T-helper 2 cell treated with Interferon-gamma antibody and Interleukin-4, amounts not matched to agents 100 ng/mL and 5 ng/mL, for 36 hours (primary cell): Measurements from ENCODE around the gene DLGAP3. TPM values are rescaled to one million over a fixed set of nuclear protein-coding genes. Genes with fewer than 3 reads are reported as not detected.

Experiments
- intact Hi-C: fragments of 100-400 bp; cut with micrococcal nuclease; formaldehyde crosslinking; loops from one replicate; pipeline ENCODE4 v1.15.1; 2023
- total RNA-seq: library from RNA; stranded (reverse); gene quantifications from 2 replicates; pipeline ENCODE4 v1.2.3, GENCODE V29; 2022

DLGAP3 gene
- total RNA-seq, 1 donor from 2014 or later = 0.36 TPM

DNA sequence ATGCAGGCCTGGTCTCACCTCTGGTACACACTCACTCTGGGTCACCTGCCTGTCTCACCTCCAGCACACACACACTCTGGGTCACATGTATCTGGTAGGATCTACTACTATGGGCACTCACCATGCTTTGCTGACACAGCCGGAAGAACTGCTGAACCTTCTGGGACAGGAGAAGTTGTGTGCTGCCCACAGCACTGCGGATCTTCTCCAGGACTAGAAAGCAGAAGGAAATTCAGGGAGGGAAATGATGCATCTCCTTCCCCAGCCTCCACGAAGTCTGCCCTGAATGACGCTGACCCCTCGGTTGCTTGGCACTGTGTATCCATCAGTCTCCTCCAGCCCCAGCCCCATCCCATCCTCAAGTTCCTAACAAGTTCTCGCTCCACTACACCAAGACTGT is 62.0 kb downstream of the DLGAP3 start:
- intact Hi-C loops = no loop called here

DNA sequence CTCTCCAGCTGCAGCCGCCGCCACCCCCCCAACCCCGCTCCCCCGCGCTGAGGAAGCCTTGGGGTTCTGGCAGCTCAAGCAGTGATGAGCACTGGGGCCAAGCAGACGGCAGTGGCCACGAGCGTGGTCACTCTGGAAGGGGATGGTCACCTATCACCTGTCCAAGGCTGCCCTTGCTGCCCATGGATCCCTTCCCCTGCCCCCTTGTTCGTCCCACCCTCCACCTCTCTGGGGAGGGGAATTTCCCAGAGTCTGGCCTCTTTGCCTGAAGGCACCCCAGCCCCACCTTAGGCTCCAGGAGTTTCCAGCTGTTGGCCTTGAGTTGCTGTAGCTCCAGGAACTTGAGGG is 62.7 kb downstream of the DLGAP3 start:
- intact Hi-C loops = loop anchor here (1.0 kb wide), 1 partner anchor 14 kb away; no protein-coding TSS in a partner anchor

DNA sequence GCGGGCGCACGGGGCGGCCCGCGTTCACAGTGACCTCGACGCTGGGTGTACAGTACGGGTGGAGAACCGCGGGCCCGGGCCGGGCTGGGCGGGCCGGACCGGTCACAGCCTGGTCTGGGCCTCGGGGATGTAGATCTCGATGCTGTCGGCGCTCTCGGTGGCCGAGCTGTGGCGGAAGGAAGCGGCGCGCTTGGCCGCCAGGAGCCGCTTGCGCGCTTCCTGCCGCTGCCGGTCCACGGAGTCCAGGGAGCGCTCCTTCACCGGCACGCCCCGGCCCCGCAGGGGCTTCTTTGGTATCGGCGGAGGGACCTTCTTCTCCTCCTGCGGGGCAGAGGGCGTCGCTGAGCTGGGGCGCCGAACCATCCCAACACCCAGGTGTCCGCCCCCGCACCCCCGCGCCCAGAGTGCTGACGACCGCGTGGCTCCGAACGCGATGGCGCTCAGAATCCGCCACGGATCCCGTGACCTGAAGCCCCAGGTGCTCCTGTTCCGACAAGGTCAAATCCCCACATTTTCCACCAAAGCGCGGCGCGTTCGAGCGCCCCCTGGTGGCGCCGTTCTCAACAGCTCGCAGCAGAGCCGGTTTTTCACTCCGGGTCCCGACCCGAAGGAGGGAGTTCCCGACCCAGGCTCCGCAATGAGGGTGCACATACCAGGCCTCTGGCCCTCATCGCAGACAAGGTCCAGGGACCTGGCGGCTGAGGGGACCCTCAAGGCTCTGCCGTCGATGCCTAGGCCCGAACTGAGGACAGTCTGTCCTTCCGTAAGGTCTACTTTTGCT is 63.3 kb downstream of the DLGAP3 start:
- intact Hi-C loops = loop anchor here (1.0 kb wide), 1 partner anchor 14 kb away; no protein-coding TSS in a partner anchor

DNA sequence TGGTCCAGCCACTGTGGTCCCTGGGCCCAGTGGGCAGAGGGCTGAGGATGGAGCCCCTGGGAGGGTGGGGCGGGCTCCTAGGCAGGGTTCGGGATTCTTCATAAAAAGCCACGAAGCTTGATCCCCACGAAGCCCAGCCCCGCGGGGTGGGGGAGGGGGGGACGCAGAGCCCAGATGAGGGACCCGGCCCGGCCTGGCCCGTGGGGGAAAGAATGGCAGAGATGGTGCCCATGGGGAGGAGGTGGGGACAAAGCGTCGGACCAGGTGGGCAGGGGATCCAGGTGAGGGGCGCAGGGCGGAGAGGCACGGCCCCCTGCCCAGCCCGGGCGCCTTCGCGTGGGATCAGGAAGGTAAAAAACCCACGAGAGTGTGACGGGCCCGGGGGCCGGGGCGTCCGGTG is 63.9 kb downstream of the DLGAP3 start:
- intact Hi-C loops = no loop called here

DNA sequence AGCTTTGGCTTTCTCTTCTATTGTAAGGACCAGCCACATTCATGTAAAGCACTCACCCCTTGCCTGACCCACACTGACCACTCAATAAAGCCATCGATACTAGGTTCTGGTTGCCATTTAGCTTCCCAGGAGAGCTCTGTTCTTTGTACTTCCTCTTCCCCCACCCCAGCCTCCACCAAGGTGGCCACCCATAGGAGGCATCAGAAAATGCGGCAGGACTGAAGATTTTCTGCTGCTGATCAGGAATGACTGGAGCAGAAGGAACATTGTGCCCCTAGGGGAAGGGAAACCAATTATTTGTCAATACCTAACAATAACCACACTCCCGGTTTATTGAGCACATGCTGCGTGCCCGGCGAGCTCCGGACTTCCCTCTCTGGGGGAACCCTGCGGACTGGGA is 64.7 kb downstream of the DLGAP3 start:
- intact Hi-C loops = no loop called here

DNA sequence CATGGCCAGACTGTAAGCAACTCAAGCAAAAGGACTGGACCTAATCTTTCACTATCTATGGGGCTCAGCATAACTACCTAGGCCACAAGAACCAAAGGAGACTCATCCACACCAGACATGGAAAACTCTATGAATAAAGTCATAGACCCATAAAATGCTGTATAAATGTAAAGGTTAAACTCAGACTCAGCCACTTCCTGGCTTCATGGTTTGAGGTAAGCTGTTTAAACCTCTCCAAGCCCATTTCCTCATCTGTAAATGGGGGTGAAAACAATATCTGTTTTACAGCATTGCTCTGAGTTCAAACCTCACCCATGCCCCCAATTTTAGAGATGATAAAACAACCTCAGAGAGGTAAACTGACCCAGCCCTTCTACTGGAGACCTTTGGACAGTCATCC is 65.9 kb downstream of the DLGAP3 start:
- intact Hi-C loops = no loop called here

DNA sequence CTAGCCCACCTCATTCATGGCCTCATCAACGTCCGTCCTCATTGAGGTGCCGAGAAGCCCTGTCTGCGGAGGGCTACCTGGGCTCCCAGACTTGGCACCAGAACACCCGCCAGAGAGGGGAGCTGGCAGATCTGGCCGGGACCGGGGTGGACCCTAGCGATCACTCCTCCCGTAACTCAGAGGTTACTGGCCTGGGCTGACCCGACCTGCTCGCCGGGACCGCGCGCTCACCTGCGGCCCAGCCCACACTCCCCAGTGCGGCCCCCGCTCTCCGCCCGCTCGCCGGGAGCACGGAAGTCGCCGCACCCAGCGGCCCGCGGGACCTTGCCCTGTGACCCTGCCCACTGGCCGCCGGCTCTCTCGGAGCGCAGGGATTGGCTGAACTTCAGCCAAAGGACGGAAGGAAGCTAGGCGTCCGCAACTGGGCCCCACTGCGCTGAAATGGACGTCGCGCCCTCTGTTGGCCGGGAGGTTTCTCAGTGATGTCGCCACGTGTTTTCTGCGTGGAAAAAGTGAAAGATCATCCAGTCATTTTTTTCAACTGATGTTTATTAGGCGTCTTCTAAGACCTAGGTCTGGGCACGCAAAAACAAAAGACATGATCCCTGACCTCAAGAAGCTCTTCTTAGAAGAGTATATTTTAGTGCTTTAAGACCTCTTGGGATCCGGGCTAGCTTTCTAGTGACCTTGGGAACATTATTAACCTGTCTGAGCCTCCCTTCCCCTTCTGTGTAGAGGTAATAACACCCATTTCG is 69.8 kb downstream of the DLGAP3 start, which contains the start of gene SMIM12:
SMIM12 (minus strand) TSS at position 304 of the 755 bp plus-strand sequence. CDS start 3,772 bp downstream, outside the sequence.
- intact Hi-C loops = loop anchor here (1.0 to 10.0 kb wide), 4 partner anchors 125 to 333 kb away; partner anchors contain the start of genes SFPQ, TMEM35B, ZMYM1 and ZMYM6

DNA sequence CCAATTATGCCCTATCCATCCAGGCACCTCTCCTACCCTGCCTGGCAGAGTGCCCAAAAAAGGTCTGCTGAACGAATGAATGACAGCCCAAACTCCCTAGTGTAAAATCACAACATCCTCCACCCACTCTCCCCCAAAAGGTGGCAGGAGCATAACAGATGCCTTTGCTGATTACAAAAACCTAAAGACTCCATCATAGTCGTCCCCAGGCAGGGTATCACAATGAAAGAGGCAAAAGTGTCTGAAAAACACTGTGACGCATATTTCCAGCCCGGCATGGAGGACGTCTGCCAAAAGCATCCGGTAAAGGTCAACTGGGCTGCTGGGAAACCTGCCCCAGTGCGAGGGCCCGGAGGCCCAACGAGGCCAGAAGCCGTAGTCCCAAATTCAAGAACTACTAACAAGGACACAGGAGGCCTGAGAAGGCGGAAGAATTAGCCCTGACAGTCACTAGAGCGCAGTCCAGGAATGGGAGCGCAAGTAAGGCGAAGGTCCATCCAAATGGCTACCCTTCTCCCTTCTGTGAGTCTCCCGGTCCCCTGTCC is 70.5 kb downstream of the DLGAP3 start:
- intact Hi-C loops = loop anchor here (1.0 to 10.0 kb wide), 4 partner anchors 126 to 333 kb away; partner anchors contain the start of genes SFPQ, TMEM35B, ZMYM1 and ZMYM6

DNA sequence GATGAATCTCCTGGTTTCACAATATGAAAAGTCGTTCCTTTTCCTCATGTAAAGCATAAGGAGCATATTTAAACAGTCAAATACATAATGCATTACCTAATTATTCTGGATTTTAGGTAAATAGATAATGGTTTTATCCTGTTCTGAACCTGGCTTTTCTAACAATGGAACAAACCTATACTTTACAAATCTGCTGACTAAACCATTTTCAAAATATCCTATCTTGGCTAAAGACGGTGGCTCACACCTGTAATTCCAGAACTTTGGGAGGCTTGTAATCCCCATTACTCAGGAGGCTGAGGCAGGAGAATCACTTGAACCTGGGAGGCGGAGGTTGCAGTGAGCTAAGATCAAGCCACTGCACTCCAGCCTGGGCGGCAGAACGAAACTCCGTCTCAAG is 72.8 kb downstream of the DLGAP3 start:
- intact Hi-C loops = loop anchor here (5.0 to 10.0 kb wide), 2 partner anchors 128 to 336 kb away; partner anchors contain the start of genes SFPQ and TMEM35B

DNA sequence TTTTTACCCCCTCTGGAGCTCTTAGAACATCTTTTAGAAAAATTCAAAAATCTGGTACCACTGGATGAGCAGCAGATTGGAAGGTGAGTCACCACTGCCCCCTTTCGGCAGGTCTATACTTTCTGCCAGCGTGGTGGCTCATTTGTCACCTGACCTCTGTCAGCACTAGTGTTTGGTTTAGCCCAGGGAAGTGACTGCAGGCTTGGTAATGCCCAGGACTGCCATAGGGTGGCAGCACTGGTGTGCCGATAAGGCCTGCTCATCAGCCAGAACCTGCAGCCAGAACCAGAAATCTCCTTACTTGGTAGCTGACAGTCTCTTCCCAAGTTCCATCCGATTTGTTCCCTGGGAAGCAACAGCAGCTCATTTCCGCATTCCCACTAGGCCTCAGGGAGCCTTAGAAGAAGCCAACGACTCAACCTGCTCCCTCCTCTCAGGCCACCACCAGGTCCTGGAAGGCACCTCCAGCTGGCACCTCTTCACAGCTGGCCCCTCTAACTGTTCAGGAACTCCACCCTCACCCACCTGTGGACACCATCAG is 76.7 kb downstream of the DLGAP3 start:
- intact Hi-C loops = loop anchor here (1.0 to 10.0 kb wide), 4 partner anchors 14 to 227 kb away; partner anchors contain the start of genes TMEM35B and ZMYM1

DNA sequence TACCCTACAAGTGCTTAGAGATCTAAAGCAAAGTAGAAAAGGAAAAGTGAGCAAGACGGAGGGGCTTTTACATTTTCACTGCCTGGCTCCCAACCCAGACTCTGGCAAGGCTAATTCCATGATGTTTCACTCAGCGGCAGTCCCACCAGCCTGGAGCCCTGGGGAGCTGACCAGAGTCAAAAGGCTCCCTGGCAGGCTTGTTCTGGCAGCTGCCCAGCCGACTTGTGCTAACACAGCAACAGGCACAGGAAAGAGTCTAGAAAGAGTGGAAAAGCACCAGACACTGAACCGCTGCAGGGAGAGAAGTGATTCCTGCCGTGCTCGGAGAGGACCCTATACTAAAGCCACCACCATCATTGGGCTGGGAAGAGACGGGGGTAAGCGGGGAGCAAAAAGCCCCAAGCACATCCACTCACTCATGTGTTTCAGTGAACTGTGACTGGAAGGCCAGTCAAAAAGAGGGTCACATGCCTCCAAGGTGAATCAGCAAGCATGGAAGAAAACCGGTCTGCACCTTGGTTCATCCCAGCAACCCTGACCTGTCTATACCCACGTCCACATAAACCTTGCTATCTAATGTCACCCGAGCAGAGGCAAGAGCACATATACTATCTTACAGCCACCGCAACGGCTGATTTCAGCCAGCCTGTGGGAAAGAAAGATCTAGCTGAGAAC is 77.9 kb downstream of the DLGAP3 start:
- intact Hi-C loops = loop anchor here (1.0 to 10.0 kb wide), 4 partner anchors 15 to 228 kb away; partner anchors contain the start of genes TMEM35B and ZMYM1

DNA sequence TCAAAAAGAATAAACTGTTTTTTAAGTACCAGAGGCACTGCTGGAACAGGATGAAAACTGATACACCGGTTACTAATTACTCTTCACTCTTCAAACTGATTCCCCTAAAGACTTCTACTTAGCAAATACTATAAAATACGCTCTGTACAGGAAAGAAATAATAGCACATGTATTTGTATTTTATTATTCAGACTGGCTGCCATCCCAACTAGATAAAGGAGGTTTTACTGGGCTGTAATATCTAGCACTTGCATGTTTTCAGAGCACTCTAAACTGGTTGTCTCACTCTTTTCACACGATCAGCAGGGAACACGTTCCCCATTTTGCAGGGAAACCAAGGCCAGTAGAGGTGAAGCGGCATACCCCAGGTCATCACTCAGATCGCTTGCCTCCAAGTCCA is 79.1 kb downstream of the DLGAP3 start:
- intact Hi-C loops = loop anchor here (10.0 kb wide), 1 partner anchor 134 kb away; the partner anchor contains the start of gene TMEM35B

DNA sequence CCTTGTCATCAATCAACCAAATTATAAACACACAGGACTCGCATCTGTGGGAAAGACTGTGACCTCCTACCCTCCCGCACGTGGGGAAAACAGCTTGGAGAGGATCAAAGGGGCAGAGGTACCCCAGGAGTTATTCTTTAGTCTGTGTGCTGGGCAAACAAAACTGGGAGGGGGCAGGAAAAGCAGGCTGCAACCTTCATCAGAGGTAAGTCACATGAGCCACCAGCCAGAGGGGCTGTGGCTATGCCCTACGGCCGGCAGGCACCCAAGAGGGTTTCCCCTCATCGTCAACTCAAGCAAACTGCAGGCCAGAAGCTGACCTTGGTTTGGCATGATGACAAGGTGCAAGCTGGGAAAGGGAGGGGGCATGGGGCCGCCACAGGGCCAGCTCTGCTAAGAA is 82.4 kb downstream of the DLGAP3 start:
- intact Hi-C loops = no loop called here

DNA sequence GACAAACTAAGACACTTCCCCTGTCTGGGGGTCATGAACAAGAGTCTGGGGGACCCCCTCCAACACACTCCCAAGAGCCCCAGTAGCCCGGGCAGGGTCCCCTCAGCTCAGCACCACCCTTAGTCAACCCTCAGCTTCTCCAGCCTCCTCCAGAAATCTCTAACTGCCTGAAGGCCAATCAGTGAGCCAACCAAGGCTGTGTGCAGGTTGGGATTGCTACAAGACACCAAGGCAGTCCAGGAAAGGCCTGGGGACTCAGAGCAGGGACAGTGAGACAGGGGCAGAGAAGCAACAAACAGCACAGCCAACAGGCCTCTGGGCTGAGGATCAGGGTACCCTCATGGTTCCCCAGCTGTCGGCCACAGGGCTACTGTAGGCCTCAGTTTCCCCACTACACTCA is 83.2 kb downstream of the DLGAP3 start:
- intact Hi-C loops = no loop called here

DNA sequence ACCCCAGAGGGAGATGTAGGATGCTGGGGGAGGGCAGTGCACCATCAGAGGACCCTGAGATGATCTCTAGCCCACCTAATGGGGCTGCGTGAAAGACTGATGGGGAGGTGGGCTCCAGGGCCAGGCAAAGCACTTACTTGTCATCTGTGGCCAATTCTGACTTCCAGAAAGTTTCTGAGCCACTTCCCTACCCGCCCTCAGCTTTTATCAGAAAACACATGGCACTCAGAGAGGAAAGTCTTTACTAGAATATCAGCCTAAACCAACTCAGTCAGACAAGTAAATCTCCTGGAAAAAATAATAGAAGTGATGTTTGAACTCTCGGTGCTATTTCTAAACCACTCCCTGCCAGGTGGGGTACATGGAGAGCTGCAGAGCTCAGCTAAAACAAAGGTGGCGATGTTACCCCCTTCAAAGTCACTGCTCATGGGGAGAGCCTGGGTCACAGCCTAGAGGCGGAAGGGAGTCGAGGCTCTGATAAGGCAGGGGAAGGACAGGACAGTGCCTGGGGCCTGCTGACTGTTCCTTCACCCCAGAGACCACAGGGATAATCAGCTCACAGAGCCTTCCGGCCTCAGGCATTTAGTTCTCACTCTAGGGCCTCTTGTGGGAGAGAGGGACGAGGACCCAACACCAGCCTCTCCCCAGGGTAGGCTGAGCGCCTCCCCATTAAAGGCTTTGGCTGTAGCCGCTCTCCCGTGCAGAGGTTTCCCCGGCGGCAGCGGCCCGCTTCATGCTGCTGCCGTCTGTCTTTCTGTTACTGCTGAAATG is 84.1 kb downstream of the DLGAP3 start:
- intact Hi-C loops = no loop called here

DNA sequence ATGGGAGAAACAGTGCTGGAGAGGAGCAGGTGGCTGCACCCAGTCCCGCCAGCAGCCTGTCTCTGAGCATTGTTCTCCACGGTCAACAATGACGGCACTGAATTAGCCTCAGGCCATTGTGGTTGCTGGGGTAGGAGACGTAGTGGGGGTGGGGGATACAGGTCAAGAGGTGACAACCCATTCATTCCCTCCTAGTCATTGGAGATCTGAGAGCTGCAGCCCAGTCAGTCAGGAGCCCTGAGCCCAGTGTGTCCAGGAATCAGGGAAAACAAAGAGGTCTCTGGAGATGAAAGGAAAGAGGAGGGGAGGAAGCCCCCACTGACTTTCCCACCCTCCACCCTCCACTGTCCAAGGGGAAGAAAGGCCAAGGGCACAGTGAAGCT is 85.2 kb downstream of the DLGAP3 start:
- intact Hi-C loops = no loop called here

DNA sequence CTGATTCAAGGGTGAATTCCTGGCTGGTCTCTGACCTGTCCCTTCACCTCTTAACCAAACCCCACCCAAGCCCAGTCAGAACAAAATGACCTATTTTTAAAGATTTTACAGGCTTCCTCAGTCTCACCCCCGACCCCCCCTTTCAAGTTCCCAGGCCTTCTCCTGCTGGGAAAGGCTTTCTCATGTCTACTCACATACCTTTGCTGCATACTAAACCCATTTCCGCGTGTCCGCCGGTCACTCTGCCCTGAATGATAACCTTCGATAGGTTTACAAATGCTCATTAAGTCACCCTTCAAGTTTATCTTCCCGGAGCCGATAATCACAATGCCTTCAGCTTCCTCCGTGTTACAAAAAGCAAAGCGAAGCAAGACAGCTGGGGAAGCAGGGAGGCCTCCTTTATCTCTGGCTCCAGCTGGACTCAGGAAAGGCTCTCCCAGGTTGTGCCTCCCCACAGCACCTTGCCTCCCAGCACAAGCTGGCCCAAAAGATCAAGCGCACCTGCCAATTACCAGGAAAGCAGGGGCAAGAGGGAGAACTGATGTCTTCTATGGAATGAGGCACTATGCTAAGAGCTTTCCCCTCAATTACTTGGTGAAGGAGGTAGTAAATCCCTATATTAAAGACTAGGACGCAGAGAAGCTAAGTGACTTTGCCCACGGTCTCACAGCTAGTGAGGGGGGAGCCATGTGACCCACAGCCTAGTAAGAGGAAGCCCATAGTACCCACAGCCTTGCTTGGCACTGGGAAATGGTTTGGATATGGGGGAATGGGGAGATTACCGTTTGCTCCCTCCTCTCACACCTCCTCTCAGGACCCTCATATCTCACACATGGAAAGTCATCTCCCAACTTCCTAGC is 85.8 kb downstream of the DLGAP3 start:
- intact Hi-C loops = no loop called here

DNA sequence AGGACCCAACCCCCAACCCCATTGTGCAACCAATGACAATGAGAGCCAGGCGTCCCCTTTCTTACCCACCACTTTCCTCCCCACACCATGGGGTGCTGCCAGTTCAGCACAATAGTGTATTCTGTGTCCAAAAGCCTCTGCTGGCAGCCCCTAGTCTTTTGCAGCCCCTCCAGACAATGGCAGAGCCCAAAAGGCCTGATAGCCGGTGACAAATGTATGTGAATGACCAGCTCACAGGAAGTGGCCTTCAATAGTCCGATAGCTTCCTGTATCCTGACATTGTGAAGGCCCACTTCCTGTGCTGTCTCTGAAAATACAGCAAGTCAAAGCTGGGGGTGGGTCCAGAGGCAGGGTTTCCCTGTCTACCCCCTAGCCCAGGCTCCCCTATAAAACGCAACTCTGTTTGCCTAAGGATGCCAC is 86.5 kb downstream of the DLGAP3 start:
- intact Hi-C loops = no loop called here

DNA sequence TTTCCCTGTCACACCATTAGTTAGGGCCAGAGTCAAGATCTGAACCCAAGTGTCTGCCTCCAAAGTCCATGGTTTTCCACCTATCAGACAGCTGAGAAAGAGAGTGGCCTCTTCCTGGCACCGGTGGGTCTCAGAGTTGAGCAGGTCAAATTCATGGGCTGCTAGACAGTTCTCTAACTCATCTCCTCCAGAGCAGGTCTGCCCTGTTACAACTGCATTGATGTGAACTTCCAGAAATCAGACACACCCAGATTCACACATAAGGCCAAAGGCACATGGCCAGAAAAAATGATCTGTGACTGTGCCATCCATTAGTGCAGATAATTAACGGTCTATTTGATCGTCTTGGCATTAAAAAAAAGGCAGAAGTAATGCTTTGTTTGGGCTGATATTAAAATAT is 87.4 kb downstream of the DLGAP3 start:
- intact Hi-C loops = no loop called here
